HCT116 (cell line): Measurements from ENCODE around the gene RNF215. TPM values are rescaled to one million over a fixed set of nuclear protein-coding genes. Genes with fewer than 3 reads are reported as not detected.

Experiments
- ATAC-seq: fragments of 200-7000 bp; cut with Tn5 transposase; 2 replicates; pipeline ENCODE4 v1.9.1; 2020; ENCODE audit warnings: mild to moderate bottlenecking, moderate library complexity
- BruUV-seq: library from RNA; stranded (reverse); fragments of 400-500 nt; replicated peaks from 2 replicates; lab custom pipeline; 2021; lab: Mats Ljungman, UMichigan
- CTCF ChIA-PET: fragments of 300-600 bp; sonication (Branson Sonifier 250); formaldehyde crosslinking; loops from one replicate; lab custom pipeline; 2021; ENCODE audit warnings: antibody characterized with exemption; lab: Charles Lee
- POLR2A ChIA-PET: fragments of 300-600, 350-600 bp; sonication (Branson Sonifier 250); formaldehyde crosslinking; loops from one replicate; lab custom pipeline; 2021; ENCODE audit warnings: antibody characterized with exemption; lab: Charles Lee
- RAD21 ChIA-PET, 2 experiments: fragments of 300-600 bp; sonication (Branson Sonifier 250); formaldehyde crosslinking; loops; one replicate each; lab custom pipeline; 2023; ENCODE audit warnings: low total read pairs in 2 of 2; ENCODE audit not compliant: uncharacterized antibody in 2 of 2, unreplicated experiment in 2 of 2, low non-redundant PET in 1 of 2; lab: Charles Lee
- DNase-seq: peaks from one replicate; pipeline ENCODE4 v3.0.0-alpha.2; 2010; ENCODE audit warnings: low read depth, low spot score
- H2AFZ ChIP-seq: fragments of 200-600 bp; shearing (Covaris generic), sonication (generic); 2 replicates; pipeline ENCODE4 v1.6.1; 2017; ENCODE audit warnings: low read depth, mixed run types, mixed read lengths, antibody characterized with exemption, low read length; ENCODE audit not compliant: poor library complexity, severe bottlenecking
- H3K27ac ChIP-seq: 2 replicates; pipeline ENCODE4 v1.5.1; 2012; ENCODE audit warnings: low read depth, low read length
- H3K27me3 ChIP-seq: fragments of 200-600 bp; sonication (generic); 2 replicates; pipeline ENCODE4 v1.6.1; 2016; ENCODE audit warnings: mixed run types, low read length, mixed read lengths; ENCODE audit not compliant: insufficient read depth
- H3K36me3 ChIP-seq, 2 experiments: fragments of 200-500 bp in 1 of 2; fragments of 200-600 bp in 1 of 2; sonication (Bioruptor generic) in 1 of 2; sonication (generic) in 1 of 2; 2 replicates each; pipeline versions ENCODE4 v1.5.1 to v1.6.1; 2014 to 2016; ENCODE audit warnings: low read length in 2 of 2, inconsistent platforms in 1 of 2, mixed read lengths in 1 of 2, mixed run types in 1 of 2; ENCODE audit not compliant: insufficient read depth in 2 of 2, control insufficient read depth in 1 of 2
- H3K4me1 ChIP-seq, 2 experiments: fragments of 200-600 bp in 1 of 2; sonication (generic) in 1 of 2; 2 replicates each; pipeline versions ENCODE4 v1.5.1 to v1.6.1; 2012 to 2017; ENCODE audit warnings: low read length in 2 of 2, inconsistent platforms in 1 of 2, mild to moderate bottlenecking in 1 of 2, mixed read lengths in 1 of 2, mixed run types in 1 of 2, moderate library complexity in 1 of 2; ENCODE audit not compliant: insufficient read depth in 2 of 2, control insufficient read depth in 1 of 2
- H3K4me2 ChIP-seq: fragments of 200-600 bp; sonication (generic); 2 replicates; pipeline ENCODE4 v1.6.1; 2017; ENCODE audit warnings: mixed run types, low read length, mixed read lengths
- H3K4me3 ChIP-seq, 2 experiments: fragments of 200-600 bp in 1 of 2; sonication (generic) in 1 of 2; replicated peaks in 1 of 2; 2 replicates each; pipeline ENCODE4 v1.5.1; 2011 to 2016; ENCODE audit warnings: low read length in 2 of 2, control low read depth in 1 of 2, low read depth in 1 of 2, mild to moderate bottlenecking in 1 of 2, mixed read lengths in 1 of 2, mixed run types in 1 of 2
- H3K79me2 ChIP-seq: fragments of 200-600 bp; sonication (generic); 2 replicates; pipeline ENCODE4 v1.6.1; 2017; ENCODE audit warnings: mild to moderate bottlenecking, mixed run types, low read length, moderate library complexity, mixed read lengths; ENCODE audit not compliant: insufficient read depth
- H3K9ac ChIP-seq: fragments of 200-600 bp; sonication (generic); 2 replicates; pipeline ENCODE4 v1.6.1; 2016; ENCODE audit warnings: low read length, mixed read lengths
- H3K9me2 ChIP-seq: fragments of 200-600 bp; sonication (generic), shearing (Covaris generic); 2 replicates; pipeline ENCODE4 v1.6.1; 2017; ENCODE audit warnings: mixed run types, mild to moderate bottlenecking, moderate library complexity; ENCODE audit not compliant: insufficient read depth
- H3K9me3 ChIP-seq, 2 experiments: fragments of 200-500 bp in 1 of 2; fragments of 200-600 bp in 1 of 2; sonication (Bioruptor generic) in 1 of 2; sonication (generic) in 1 of 2; 2 replicates each; pipeline ENCODE4 v1.6.1; 2014 to 2017; ENCODE audit warnings: low read length in 2 of 2, mixed read lengths in 2 of 2, inconsistent platforms in 1 of 2, low read depth in 1 of 2, mild to moderate bottlenecking in 1 of 2, mixed run types in 1 of 2, moderate library complexity in 1 of 2; ENCODE audit not compliant: control insufficient read depth in 1 of 2, insufficient read depth in 1 of 2
- H4K20me1 ChIP-seq: fragments of 200-600 bp; sonication (generic), shearing (Covaris generic); 2 replicates; pipeline ENCODE4 v1.6.1; 2017; ENCODE audit warnings: mixed run types, mild to moderate bottlenecking, moderate library complexity; ENCODE audit not compliant: insufficient read depth
- EGR1 ChIP-seq: IDR thresholded peaks from 2 replicates; pipeline ENCODE4 v1.6.1; 2012; ENCODE audit warnings: low read depth
- SIN3A ChIP-seq: IDR thresholded peaks from 2 replicates; pipeline ENCODE4 v1.6.1; 2012; ENCODE audit warnings: low read depth
- SRF ChIP-seq: IDR thresholded peaks from 2 replicates; pipeline ENCODE4 v1.6.1; 2012; ENCODE audit warnings: low read depth
- YY1 ChIP-seq: IDR thresholded peaks from 2 replicates; pipeline ENCODE4 v1.6.1; 2011; ENCODE audit warnings: low read length, low read depth, moderate library complexity, mild to moderate bottlenecking; ENCODE audit not compliant: insufficient replicate concordance; ENCODE audit errors: extremely low read depth
- ZNF274 ChIP-seq: fragments of 200-500 bp; sonication (Bioruptor generic); IDR thresholded peaks from 2 replicates; pipeline ENCODE4 v1.6.1; 2014; ENCODE audit warnings: mild to moderate bottlenecking, low read depth, low read length, inconsistent platforms
- intact Hi-C: fragments of 100-400 bp; cut with micrococcal nuclease; formaldehyde crosslinking; loops from 2 replicates; pipeline ENCODE4 v1.10.0; 2022
- total RNA-seq: library from RNA; stranded (reverse); gene quantifications from one replicate; pipeline ENCODE4 v1.2.1, GENCODE V29; 2021; ENCODE audit not compliant: unreplicated experiment
- TF ChIP-seq, protein P1 (sequence below): IDR thresholded peaks from 2 replicates; pipeline ENCODE4 v1.6.1; 2012
- TF ChIP-seq, protein P2 (sequence below): IDR thresholded peaks from 2 replicates; pipeline ENCODE4 v1.6.1; 2012; ENCODE audit warnings: low read depth
- TF ChIP-seq, protein P3 (sequence below), 3 experiments: fragments of 200-600 bp in 1 of 3; sonication (generic) in 1 of 3; IDR thresholded peaks in 2 of 3; conservative IDR thresholded peaks in 1 of 3; 2 replicates each; pipeline ENCODE4 v1.5.1; 2012 to 2017; ENCODE audit warnings: low read depth in 2 of 3, low read length in 2 of 3, antibody characterized with exemption in 1 of 3, borderline replicate concordance in 1 of 3, control low read depth in 1 of 3, mild to moderate bottlenecking in 1 of 3, mixed read lengths in 1 of 3, mixed run types in 1 of 3, moderate library complexity in 1 of 3; ENCODE audit not compliant: insufficient read depth in 1 of 3

RNF215 gene
- total RNA-seq, 1 experiment from 2014 or later = 20.2 TPM

GRCh38 chr22:30432096-30432495 is 44.9 kb upstream of the RNF215 start:
- no peaks in the 10 kb centered on the region for H3K27me3 ChIP-seq
- no peaks in the 10 kb centered on the region for H4K20me1 ChIP-seq
- RAD21 ChIA-PET = no interaction called here
- H3K36me3 ChIP-seq = peaks cover 0 to 7% of the 10 kb centered on the region in 2 experiments; a peak in 1 of 4 replicates
- H3K4me3 ChIP-seq = no peak overlapping the region
- H3K9ac ChIP-seq = no peak overlapping the region
- no peak for ATAC-seq
- BruUV-seq = no TSS peak
- no peak for TF ChIP-seq ZNF274
- TF ChIP-seq SIN3A = no peak
- TF ChIP-seq YY1 = no peak
- TF ChIP-seq SRF = no peak
- TF ChIP-seq, protein P1, sequence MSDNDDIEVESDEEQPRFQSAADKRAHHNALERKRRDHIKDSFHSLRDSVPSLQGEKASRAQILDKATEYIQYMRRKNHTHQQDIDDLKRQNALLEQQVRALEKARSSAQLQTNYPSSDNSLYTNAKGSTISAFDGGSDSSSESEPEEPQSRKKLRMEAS = no peak
- no peak overlapping the region for H3K27ac ChIP-seq
- intact Hi-C loops = no loop called here
- no peak for DNase-seq
- no peak overlapping the region for H2AFZ ChIP-seq
- no peaks in the 10 kb centered on the region for H3K9me3 ChIP-seq
- no peak overlapping the region for H3K4me2 ChIP-seq
- H3K9me2 ChIP-seq = no peaks in the 10 kb centered on the region
- peaks cover 8% of the 10 kb centered on the region; the same call in 1 of the 2 replicates for H3K79me2 ChIP-seq
- POLR2A ChIA-PET = no interaction called here
- CTCF ChIA-PET = interaction anchor here (1.0 kb wide), 1 partner anchor 8 kb away, joined by 4 read pairs; no protein-coding TSS in a partner anchor
- H3K4me1 ChIP-seq = peaks cover 11 to 31% of the 10 kb centered on the region in 2 experiments

- Histone ChIP-seq H3K79me2 (peaks cover 19% of the 10 kb centered on the region; the same call in 1 of the 2 replicates), H3K36me3 (peaks cover 0 to 10% of the 10 kb centered on the region in 2 experiments; a peak in 1 of 4 replicates), H3K4me1 (peaks cover 11 to 35% of the 10 kb centered on the region in 2 experiments), H2AFZ (no peak overlapping the region), H3K4me3 (no peak overlapping the region), H3K9me3 (no peaks in the 10 kb centered on the region), H4K20me1 (no peaks in the 10 kb centered on the region), H3K27ac (no peak overlapping the region), H3K9me2 (no peaks in the 10 kb centered on the region), H3K4me2 (no peak overlapping the region), H3K27me3 (no peaks in the 10 kb centered on the region), H3K9ac (no peak overlapping the region)
- DNase-seq (no peak), ATAC-seq (no peak)
- TF ChIP-seq, protein P2, sequence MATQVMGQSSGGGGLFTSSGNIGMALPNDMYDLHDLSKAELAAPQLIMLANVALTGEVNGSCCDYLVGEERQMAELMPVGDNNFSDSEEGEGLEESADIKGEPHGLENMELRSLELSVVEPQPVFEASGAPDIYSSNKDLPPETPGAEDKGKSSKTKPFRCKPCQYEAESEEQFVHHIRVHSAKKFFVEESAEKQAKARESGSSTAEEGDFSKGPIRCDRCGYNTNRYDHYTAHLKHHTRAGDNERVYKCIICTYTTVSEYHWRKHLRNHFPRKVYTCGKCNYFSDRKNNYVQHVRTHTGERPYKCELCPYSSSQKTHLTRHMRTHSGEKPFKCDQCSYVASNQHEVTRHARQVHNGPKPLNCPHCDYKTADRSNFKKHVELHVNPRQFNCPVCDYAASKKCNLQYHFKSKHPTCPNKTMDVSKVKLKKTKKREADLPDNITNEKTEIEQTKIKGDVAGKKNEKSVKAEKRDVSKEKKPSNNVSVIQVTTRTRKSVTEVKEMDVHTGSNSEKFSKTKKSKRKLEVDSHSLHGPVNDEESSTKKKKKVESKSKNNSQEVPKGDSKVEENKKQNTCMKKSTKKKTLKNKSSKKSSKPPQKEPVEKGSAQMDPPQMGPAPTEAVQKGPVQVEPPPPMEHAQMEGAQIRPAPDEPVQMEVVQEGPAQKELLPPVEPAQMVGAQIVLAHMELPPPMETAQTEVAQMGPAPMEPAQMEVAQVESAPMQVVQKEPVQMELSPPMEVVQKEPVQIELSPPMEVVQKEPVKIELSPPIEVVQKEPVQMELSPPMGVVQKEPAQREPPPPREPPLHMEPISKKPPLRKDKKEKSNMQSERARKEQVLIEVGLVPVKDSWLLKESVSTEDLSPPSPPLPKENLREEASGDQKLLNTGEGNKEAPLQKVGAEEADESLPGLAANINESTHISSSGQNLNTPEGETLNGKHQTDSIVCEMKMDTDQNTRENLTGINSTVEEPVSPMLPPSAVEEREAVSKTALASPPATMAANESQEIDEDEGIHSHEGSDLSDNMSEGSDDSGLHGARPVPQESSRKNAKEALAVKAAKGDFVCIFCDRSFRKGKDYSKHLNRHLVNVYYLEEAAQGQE = no peak
- no peak for TF ChIP-seq SIN3A
- TF ChIP-seq, protein P3, sequence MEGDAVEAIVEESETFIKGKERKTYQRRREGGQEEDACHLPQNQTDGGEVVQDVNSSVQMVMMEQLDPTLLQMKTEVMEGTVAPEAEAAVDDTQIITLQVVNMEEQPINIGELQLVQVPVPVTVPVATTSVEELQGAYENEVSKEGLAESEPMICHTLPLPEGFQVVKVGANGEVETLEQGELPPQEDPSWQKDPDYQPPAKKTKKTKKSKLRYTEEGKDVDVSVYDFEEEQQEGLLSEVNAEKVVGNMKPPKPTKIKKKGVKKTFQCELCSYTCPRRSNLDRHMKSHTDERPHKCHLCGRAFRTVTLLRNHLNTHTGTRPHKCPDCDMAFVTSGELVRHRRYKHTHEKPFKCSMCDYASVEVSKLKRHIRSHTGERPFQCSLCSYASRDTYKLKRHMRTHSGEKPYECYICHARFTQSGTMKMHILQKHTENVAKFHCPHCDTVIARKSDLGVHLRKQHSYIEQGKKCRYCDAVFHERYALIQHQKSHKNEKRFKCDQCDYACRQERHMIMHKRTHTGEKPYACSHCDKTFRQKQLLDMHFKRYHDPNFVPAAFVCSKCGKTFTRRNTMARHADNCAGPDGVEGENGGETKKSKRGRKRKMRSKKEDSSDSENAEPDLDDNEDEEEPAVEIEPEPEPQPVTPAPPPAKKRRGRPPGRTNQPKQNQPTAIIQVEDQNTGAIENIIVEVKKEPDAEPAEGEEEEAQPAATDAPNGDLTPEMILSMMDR (IDR thresholded peaks at IDR 0.05 in 2 of 3, conservative IDR thresholded peaks at IDR 0.05 in 1 of 3; ENCODE audit: borderline replicate concordance in 1 of 3, insufficient read depth in 1 of 3, low read depth in 2 of 3, low read length in 2 of 3) = peak in 2 of 3 experiments; percentile 26 to 43; a peak in 3 of 6 replicates
- no peak for TF ChIP-seq EGR1
- POLR2A ChIA-PET = no interaction called here
- CTCF ChIA-PET = interaction anchor here (0.9 to 1.2 kb wide), 3 partner anchors 13 to 142 kb away, joined by 3 to 5 read pairs (median 3); partner anchors contain the start of gene CASTOR1
- intact Hi-C loops = no loop called here
- no TSS peak for BruUV-seq
- RAD21 ChIA-PET = interaction anchor here in 1 of 2 experiments (1.0 kb wide), 1 partner anchor 39 kb away, joined by 3 read pairs; no protein-coding TSS in a partner anchor
Measured at GRCh38 chr22:30430933-30431332, 43.7 kb upstream of the RNF215 start.
